Panc1 (cell line): ENCODE measurements around the gene HMCN2. TPM values are rescaled to one million over a fixed set of nuclear protein-coding genes. Genes with fewer than 3 reads are reported as not detected.

Source experiments
- ATAC-seq: fragments of 200-7000 bp; cut with Tn5 transposase; 2 replicates; pipeline ENCODE4 v1.9.1; 2020; ENCODE audit warnings: mild to moderate bottlenecking, moderate library complexity
- BruUV-seq: library from RNA; stranded (reverse); fragments of 400-500 nt; replicated peaks from 2 replicates; lab custom pipeline; 2021; lab: Mats Ljungman, UMichigan
- CTCF ChIA-PET: fragments of 300-600 bp; sonication (Branson Sonifier 250); formaldehyde crosslinking; loops from one replicate; lab custom pipeline; 2022; ENCODE audit warnings: antibody characterized with exemption; lab: Charles Lee
- POLR2A ChIA-PET: fragments of 300-600 bp; sonication (Branson Sonifier 250); formaldehyde crosslinking; loops from one replicate; lab custom pipeline; 2022; ENCODE audit warnings: antibody characterized with exemption; lab: Charles Lee
- DNase-seq: peaks from one replicate; pipeline ENCODE4 v3.0.0-alpha.2; 2010; ENCODE audit warnings: low read depth, low spot score
- H3K27ac ChIP-seq: 2 replicates; pipeline ENCODE4 v1.5.1; 2011; ENCODE audit warnings: mild to moderate bottlenecking, low read length, inconsistent platforms
- H3K27me3 ChIP-seq: fragments of 200-500 bp; sonication (Bioruptor generic); 2 replicates; pipeline ENCODE4 v1.6.0; 2014; ENCODE audit warnings: low read length, inconsistent platforms; ENCODE audit not compliant: control insufficient read depth, insufficient read depth
- H3K36me3 ChIP-seq: fragments of 200-500 bp; sonication (Bioruptor generic); 2 replicates; pipeline ENCODE4 v1.5.1; 2014; ENCODE audit warnings: inconsistent platforms, mild to moderate bottlenecking, low read length, moderate library complexity; ENCODE audit not compliant: control insufficient read depth, insufficient read depth
- H3K4me1 ChIP-seq: 2 replicates; pipeline ENCODE4 v1.5.1; 2011; ENCODE audit warnings: inconsistent platforms, mild to moderate bottlenecking, low read length, moderate library complexity; ENCODE audit not compliant: control insufficient read depth, insufficient read depth
- H3K4me3 ChIP-seq, 2 experiments: 2 replicates each; pipeline ENCODE4 v1.5.1; 2011 to 2012; ENCODE audit warnings: low read depth in 2 of 2, low read length in 2 of 2, mild to moderate bottlenecking in 2 of 2, inconsistent platforms in 1 of 2, moderate library complexity in 1 of 2
- H3K9me3 ChIP-seq: fragments of 200-500 bp; sonication (Bioruptor generic); 2 replicates; pipeline ENCODE4 v1.5.1; 2014; ENCODE audit warnings: low read depth, mild to moderate bottlenecking, inconsistent platforms, low read length, moderate library complexity; ENCODE audit not compliant: control insufficient read depth, insufficient read depth
- POLR2AphosphoS5 ChIP-seq: IDR thresholded peaks from 2 replicates; pipeline ENCODE4 v1.6.1; 2012; ENCODE audit warnings: mild to moderate bottlenecking, low read depth, low read length, moderate library complexity
- SIN3A ChIP-seq: IDR thresholded peaks from 2 replicates; pipeline ENCODE4 v1.6.1; 2012; ENCODE audit warnings: low read depth, mild to moderate bottlenecking, low read length, moderate library complexity, borderline replicate concordance; ENCODE audit not compliant: insufficient read depth
- TCF7L2 ChIP-seq: IDR thresholded peaks from 2 replicates; pipeline ENCODE4 v1.6.1; 2011; ENCODE audit warnings: mild to moderate bottlenecking, low read depth, low read length, inconsistent platforms
- in situ Hi-C: cut with HindIII; loops from 2 replicates; pipeline ENCODE4 v1.10.0; 2016; ENCODE audit warnings: low sequenced_read_pairs, low pct_unique_long_range_greater_than_20kb
- intact Hi-C: fragments of 100-400 bp; cut with micrococcal nuclease; formaldehyde crosslinking; loops from one replicate; pipeline ENCODE4 v1.10.0; 2022; ENCODE audit not compliant: unreplicated experiment
- total RNA-seq: library from RNA; stranded (reverse); gene quantifications from one replicate; pipeline ENCODE4 v1.2.1, GENCODE V29; 2021; ENCODE audit not compliant: unreplicated experiment
- TF ChIP-seq, protein P1 (sequence below): fragments of 450-650 bp; IDR thresholded peaks from 2 replicates; pipeline ENCODE4 v1.5.1; 2017; ENCODE audit warnings: mild to moderate bottlenecking
- TF ChIP-seq, protein P2 (sequence below), 2 experiments: IDR thresholded peaks; 2 replicates each; pipeline ENCODE4 v1.6.1; 2011 to 2012; ENCODE audit warnings: low read depth in 2 of 2, control low read depth in 1 of 2, low read length in 1 of 2, mild to moderate bottlenecking in 1 of 2, moderate library complexity in 1 of 2; ENCODE audit not compliant: insufficient read depth in 1 of 2

The HMCN2 gene
- total RNA-seq, 1 experiment from 2014 or later, result 0.05 TPM

DNA sequence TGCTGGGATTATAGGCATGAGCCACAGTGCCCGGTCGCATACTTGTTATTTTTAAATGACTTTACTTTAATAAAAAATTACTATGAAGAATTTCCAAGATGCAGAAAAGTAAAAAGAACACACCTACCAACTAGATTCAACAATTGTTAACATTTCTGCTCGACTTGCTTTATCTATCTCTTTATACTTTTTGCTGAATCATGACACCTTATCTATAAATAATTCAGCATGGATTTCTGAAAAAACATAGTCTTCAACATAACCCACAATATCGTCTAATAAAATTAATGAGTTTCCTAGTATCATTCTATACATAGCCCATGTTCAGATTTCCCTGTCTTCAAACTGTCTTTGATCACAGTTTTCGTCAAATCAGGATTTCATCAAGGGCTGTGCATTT is 25.9 kb downstream of the HMCN2 start:
- ChIA-PET CTCF (interaction anchor here (0.6 kb wide), 1 partner anchor 46 kb away, joined by 3 read pairs; no protein-coding TSS in a partner anchor), POLR2A (no interaction called here)
- in situ Hi-C loops (no loop called here), intact Hi-C loops (no loop called here)
- BruUV-seq, result no TSS peak
- DNase-seq (no peak), ATAC-seq (no peak)
- Histone ChIP-seq H3K27me3 (peaks cover 12% of the 10 kb centered on the region), H3K27ac (no peak overlapping the region), H3K9me3 (no peaks in the 10 kb centered on the region), H3K4me1 (no peaks in the 10 kb centered on the region), H3K4me3 (no peak overlapping the region), H3K36me3 (no peaks in the 10 kb centered on the region)
- no peak for TF ChIP-seq POLR2AphosphoS5
- TF ChIP-seq, protein P1, sequence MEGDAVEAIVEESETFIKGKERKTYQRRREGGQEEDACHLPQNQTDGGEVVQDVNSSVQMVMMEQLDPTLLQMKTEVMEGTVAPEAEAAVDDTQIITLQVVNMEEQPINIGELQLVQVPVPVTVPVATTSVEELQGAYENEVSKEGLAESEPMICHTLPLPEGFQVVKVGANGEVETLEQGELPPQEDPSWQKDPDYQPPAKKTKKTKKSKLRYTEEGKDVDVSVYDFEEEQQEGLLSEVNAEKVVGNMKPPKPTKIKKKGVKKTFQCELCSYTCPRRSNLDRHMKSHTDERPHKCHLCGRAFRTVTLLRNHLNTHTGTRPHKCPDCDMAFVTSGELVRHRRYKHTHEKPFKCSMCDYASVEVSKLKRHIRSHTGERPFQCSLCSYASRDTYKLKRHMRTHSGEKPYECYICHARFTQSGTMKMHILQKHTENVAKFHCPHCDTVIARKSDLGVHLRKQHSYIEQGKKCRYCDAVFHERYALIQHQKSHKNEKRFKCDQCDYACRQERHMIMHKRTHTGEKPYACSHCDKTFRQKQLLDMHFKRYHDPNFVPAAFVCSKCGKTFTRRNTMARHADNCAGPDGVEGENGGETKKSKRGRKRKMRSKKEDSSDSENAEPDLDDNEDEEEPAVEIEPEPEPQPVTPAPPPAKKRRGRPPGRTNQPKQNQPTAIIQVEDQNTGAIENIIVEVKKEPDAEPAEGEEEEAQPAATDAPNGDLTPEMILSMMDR, result no peak
- no peak for TF ChIP-seq TCF7L2
- TF ChIP-seq SIN3A, result no peak
- TF ChIP-seq, protein P2, sequence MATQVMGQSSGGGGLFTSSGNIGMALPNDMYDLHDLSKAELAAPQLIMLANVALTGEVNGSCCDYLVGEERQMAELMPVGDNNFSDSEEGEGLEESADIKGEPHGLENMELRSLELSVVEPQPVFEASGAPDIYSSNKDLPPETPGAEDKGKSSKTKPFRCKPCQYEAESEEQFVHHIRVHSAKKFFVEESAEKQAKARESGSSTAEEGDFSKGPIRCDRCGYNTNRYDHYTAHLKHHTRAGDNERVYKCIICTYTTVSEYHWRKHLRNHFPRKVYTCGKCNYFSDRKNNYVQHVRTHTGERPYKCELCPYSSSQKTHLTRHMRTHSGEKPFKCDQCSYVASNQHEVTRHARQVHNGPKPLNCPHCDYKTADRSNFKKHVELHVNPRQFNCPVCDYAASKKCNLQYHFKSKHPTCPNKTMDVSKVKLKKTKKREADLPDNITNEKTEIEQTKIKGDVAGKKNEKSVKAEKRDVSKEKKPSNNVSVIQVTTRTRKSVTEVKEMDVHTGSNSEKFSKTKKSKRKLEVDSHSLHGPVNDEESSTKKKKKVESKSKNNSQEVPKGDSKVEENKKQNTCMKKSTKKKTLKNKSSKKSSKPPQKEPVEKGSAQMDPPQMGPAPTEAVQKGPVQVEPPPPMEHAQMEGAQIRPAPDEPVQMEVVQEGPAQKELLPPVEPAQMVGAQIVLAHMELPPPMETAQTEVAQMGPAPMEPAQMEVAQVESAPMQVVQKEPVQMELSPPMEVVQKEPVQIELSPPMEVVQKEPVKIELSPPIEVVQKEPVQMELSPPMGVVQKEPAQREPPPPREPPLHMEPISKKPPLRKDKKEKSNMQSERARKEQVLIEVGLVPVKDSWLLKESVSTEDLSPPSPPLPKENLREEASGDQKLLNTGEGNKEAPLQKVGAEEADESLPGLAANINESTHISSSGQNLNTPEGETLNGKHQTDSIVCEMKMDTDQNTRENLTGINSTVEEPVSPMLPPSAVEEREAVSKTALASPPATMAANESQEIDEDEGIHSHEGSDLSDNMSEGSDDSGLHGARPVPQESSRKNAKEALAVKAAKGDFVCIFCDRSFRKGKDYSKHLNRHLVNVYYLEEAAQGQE (IDR thresholded peaks at IDR 0.05; ENCODE audit: insufficient read depth in 1 of 2, low read depth in 2 of 2, low read length in 1 of 2), result no peak

DNA sequence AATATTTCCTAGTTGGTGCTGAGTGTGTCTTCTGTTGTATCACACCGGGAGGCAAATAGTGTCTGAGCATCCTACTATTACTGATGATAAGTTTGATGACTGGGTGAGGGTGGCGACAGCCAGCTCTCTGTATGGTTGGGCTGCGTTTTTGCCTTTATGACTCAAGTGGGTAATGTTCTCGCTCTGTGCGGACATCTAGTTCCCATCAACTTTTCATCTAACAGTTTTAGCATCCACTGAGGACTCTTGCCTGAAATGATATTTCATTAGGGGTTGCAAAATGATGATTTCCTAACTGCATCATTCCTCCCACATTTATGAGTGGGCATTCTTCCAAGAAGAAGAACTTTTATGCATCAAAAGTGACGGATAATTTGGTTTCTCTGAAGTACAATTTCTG is 26.5 kb downstream of the HMCN2 start:
- POLR2A ChIA-PET, result no interaction called here
- H3K36me3 ChIP-seq, result no peaks in the 10 kb centered on the region
- intact Hi-C loops (no loop called here), in situ Hi-C loops (no loop called here)
- ATAC-seq (no peak), DNase-seq (no peak)
- TF ChIP-seq POLR2AphosphoS5, result no peak
- TF ChIP-seq, protein P2 (IDR thresholded peaks at IDR 0.05; ENCODE audit: insufficient read depth in 1 of 2, low read depth in 2 of 2, low read length in 1 of 2), result no peak
- TF ChIP-seq, protein P1, result no peak
- no peak for TF ChIP-seq TCF7L2
- no peak for TF ChIP-seq SIN3A
- no peaks in the 10 kb centered on the region for H3K4me1 ChIP-seq
- H3K9me3 ChIP-seq, result no peaks in the 10 kb centered on the region
- H3K27me3 ChIP-seq, result peaks cover 12% of the 10 kb centered on the region
- H3K27ac ChIP-seq, result no peak overlapping the region
- no TSS peak for BruUV-seq
- CTCF ChIA-PET, result no interaction called here
- no peak overlapping the region for H3K4me3 ChIP-seq
